K562 (cell line): Measurements from ENCODE around the gene MMP2.

Experiments used
- BRD4 ChIP-seq: fragments of 200-600 bp; sonication (generic); IDR thresholded peaks from 2 replicates; pipeline ENCODE4 v1.6.1; 2017; ENCODE audit warnings: inconsistent platforms
- ETV1 ChIP-seq: fragments of 450-650 bp; conservative IDR thresholded peaks from 2 replicates; pipeline ENCODE4 v1.6.1; 2016; ENCODE audit warnings: missing genetic modification characterization, control low read depth, low read depth, missing compliant biosample characterization
- KDM4B ChIP-seq, 2 experiments: fragments of 450-650 bp in 1 of 2; sonication (generic) in 1 of 2; IDR thresholded peaks; 2 replicates each; pipeline ENCODE4 v1.6.1; 2016 to 2017; ENCODE audit warnings: borderline replicate concordance in 2 of 2, antibody characterized with exemption in 1 of 2, low read depth in 1 of 2, mild to moderate bottlenecking in 1 of 2
- MAFF ChIP-seq: IDR thresholded peaks from 2 replicates; pipeline ENCODE4 v1.6.1; 2012; ENCODE audit warnings: low read length, improper control_type of control experiment
- MAZ ChIP-seq, 2 experiments: fragments of 450-650 bp in 1 of 2; sonication (generic) in 1 of 2; formaldehyde crosslinking; IDR thresholded peaks in 1 of 2; conservative IDR thresholded peaks in 1 of 2; 2 replicates each; pipeline versions ENCODE4 v1.4.0 to v1.5.0; 2020; ENCODE audit warnings: mild to moderate bottlenecking in 1 of 2, missing genetic modification reagents in 1 of 2
- MXI1 ChIP-seq: IDR thresholded peaks from 2 replicates; pipeline ENCODE4 v1.6.1; 2011; ENCODE audit warnings: low read depth, mild to moderate bottlenecking, improper control_type of control experiment, low read length
- POLR2AphosphoS5 ChIP-seq: IDR thresholded peaks from 2 replicates; pipeline ENCODE4 v1.6.1; 2011; ENCODE audit warnings: mild to moderate bottlenecking, low read depth, low read length, moderate library complexity; ENCODE audit not compliant: control insufficient read depth, insufficient read depth
- TRIM28 ChIP-seq: fragments of 450-650 bp; IDR thresholded peaks from 2 replicates; pipeline ENCODE4 v1.6.1; 2017
- ZFX ChIP-seq: sonication (generic); formaldehyde crosslinking; IDR thresholded peaks from 2 replicates; pipeline ENCODE4 v1.8.0; 2022; ENCODE audit warnings: mild to moderate bottlenecking, missing genetic modification reagents, moderate library complexity

- no peak for TF ChIP-seq ZFX (CRISPR knock-in tag)
- TF ChIP-seq KDM4B (IDR thresholded peaks at IDR 0.05; ENCODE audit: borderline replicate concordance in 2 of 2, low read depth in 1 of 2) = no peak
- TF ChIP-seq MXI1 = no peak
- no peak for TF ChIP-seq TRIM28
- TF ChIP-seq MAZ (CRISPR knock-in tag; conservative IDR thresholded peaks at IDR 0.05 in 1 of 2, IDR thresholded peaks at IDR 0.05 in 1 of 2) = no peak
- no peak for TF ChIP-seq BRD4
- no peak for TF ChIP-seq MAFF
- TF ChIP-seq POLR2AphosphoS5 = no peak
- no peak for TF ChIP-seq ETV1 (tag)
Measured at GRCh38 chr16:55482056-55482455, 3.1 kb downstream of the MMP2 start.
